Hindlimb muscle (tissue), 1 donor: ENCODE measurements around the gene GPR108. TPM values are rescaled to one million over a fixed set of nuclear protein-coding genes. Genes with fewer than 3 reads are reported as not detected.
"Not testable (repeated sequence)": the region's sequence is repeated elsewhere in the genome, so short reads cannot be mapped to it uniquely, and the experiment has no call there.

Source experiments
- DNase-seq: peaks from one replicate; pipeline ENCODE4 v3.0.0-alpha.2; 2013
- polyA plus RNA-seq: library from polyadenylated mRNA; unstranded; fragments of 120-200 nt; gene quantifications from one replicate; pipeline ENCODE4 v1.2.1, GENCODE V29; 2013; ENCODE audit not compliant: insufficient read length

The GPR108 gene
- polyA plus RNA-seq, 1 donor, result 33.7 TPM

- DNase-seq, result no peak
Measured at GRCh38 chr19:6760606-6761005, 23.2 kb upstream of the GPR108 start.

GRCh38 chr19:6754653-6755463 is 17.5 kb upstream of the GPR108 start:
- no peak for DNase-seq

DNA sequence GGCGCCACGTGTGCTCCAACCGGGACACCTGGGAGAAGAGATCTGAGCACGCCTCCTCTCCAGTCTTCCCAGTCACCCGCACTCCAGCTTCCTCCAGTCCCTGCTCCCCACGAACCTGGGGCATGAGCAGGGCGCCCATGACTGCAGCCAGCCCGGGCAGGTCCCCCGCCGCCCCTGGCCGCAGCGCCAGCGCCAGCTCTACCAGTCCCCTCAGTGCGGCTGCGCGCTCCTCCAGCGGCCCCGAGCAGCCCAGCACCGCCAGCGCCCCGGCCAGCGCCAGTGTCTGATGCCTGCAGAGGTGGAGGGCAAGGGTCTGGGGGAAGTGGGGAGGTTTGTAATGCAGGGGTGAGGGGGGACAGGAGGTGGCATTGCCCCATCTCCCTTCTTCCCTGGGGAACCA is 16.8 kb upstream of the GPR108 start:
- DNase-seq, result no peak

DNA sequence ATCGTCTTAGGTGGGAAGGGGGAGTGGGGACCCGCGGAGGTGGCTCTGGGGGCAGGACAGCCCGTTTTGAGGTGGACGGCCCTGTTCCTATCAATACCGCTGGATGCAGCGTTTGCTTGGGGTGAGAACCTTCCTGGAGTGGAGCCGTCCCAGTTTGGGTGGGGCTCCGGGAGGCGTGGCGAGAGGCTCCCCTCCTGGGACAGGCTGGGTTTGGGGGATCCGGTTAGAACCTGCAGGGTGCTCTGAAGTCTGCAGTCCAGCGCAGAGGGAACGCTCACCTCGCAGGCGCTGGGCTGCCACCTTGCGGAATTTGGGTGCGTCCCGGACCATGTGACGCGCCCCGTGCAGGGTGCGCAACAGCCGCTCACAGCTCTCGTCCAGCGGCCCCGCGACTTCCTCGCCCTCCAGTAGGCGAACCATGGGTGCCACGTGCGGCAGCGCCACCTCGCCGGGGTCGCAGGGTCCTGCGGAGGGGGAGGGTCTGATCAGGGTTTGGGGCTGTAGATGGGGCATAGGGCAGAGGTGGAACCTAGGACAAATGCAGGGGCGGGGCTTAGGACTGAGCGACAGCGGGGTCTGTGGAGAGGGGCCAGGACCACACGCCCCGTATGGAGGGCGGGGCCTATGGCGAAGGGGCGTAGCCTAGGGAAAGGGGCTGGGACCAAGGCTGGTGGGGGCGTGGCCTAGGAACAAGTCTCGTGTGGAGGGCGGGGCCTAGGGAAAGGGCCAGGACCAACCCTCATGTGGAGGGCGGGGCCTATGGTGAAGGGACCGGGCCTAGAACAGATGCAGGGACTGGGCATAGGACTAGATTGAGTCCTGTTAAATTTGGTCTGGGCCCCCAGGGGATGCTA is 16.0 kb upstream of the GPR108 start:
- no peak for DNase-seq

- no peak for DNase-seq
Measured at GRCh38 chr19:6752256-6753177, 15.1 kb upstream of the GPR108 start.

DNA sequence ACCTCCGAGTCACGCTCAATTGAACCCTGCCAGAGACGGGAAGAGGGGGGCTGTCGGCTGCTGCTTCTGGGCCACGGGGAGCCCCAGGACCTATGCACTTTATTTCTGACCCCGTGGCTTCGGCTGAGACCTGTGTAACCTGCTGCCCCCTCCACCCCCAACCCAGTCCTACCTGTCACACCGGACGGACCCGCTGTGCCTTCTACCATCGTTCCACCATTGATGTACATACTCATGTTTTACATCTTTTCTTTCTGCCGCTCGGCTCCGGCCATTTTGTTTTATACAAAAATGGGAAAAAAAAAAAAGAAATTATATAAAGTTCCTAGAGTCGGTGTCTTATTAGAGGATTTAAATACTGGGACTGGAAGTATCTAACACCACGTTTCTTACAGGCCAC is 13.8 kb upstream of the GPR108 start:
- no peak for DNase-seq

GRCh38 chr19:6750062-6750461 is 12.7 kb upstream of the GPR108 start:
- no peak for DNase-seq

DNA sequence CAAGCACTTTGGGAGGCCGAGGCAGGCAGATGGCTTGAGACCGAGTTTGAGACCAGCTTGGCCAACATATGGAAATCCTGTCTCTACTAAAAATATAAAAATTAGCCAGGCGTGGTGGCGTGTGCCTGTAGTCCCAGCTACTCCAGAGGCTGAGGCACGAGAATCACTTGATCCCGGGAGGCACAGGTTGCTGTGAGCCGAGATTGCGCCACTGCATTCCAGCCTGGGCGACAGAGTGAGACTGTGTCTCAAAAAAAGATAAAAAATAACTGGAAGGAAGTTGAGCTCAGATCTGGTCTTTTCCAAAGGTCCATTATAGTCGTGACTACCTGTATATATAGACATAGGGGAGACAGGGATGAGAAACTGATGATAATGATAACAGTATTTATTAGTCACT is 11.2 kb upstream of the GPR108 start:
- not testable (repeated sequence) for DNase-seq

DNA sequence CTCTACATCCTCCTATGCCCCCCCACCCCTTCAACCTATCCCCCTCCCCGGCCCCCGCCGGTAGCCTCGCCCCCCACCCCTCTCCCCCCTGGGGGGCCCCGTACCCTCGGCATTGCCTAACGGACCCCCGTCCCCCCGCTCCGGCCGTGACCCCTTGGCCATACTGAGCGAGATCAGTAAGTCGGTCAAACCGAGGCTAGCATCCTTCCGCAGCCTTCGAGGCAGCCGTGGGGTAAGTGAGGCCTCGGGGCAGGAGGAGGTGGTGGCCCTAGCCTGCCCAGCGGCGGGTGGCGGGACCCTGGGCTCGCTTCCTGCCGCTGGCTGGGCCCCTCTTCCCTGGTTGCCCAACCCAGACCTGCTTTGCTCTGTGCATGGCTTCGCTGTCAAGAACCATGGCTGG is 8.6 kb upstream of the GPR108 start:
- no peak for DNase-seq

DNA sequence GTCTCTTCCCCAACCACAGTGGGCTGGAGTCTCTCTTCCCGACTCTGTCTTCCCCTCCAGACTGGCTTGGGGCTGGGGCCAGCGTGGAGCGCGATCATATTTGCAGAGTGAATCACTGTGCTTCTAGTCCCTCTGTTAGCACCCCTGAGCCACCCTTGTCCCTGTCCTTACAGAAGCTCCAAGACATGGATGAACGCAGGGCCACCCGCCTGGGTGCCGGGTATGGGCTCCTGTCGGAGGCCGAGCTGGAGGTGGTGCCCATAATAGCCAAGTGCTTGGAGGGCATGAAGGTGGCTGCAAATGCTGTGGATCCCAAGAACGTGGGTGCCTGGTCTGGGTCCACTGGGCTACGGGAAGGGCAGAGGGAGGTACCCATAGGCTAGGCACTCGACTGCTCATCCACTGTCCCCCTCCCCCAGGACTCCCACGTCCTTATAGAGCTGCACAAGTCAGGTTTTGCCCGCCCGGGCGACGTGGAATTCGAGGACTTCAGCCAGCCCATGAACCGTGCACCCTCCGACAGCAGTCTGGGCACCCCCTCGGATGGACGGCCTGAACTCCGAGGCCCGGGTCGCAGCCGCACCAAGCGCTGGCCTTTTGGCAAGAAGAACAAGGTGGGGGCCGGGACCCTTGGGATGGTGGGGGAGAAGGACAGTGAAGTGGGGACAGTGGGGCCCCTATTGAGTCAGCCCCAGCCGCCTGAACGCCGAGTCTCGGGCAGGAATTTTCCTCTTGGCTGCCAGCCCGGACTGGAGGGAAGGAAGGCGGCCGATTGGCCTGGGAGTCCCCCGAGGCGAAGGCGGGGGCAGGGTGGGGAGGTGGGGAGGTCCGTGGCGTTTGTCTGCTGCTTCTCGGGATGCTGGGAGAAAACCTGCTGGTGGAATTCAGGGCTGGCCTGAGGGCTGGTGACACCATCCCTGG is 7.3 kb upstream of the GPR108 start:
- peak; percentile 92 for DNase-seq

GRCh38 chr19:6743714-6744380 is 6.5 kb upstream of the GPR108 start:
- no peak for DNase-seq

- DNase-seq, result no peak
Measured at GRCh38 chr19:6743066-6743465, 5.7 kb upstream of the GPR108 start.

- DNase-seq, result peak; percentile 82
Measured at GRCh38 chr19:6740589-6741343, 3.4 kb upstream of the GPR108 start.

GRCh38 chr19:6739883-6740588 is 2.7 kb upstream of the GPR108 start:
- DNase-seq, result peak; percentile 45

DNA sequence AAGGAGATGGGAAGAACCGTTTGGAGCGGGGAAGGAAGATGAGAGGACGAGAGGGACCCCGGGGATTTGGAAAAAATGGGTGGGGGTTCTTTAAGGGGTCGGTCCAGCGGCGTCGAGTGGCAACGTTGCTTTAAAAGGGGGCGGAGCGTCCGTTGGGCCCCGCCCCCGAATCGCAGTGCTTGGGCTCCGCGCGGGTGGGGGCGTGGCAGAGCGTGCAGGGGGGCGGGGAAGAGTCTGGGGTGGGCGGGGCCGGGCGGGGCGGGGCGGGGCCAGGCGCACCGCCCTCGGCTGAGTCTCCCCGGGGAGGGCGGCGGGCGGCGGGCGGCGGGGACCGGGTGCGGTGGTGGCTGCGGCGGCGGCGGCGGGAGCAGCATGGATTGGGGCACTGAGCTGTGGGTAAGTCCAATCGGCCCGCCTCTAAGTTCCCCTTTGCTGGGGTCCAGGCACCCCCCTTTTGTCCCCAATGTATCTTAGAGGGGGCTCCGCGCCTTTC is 2.1 kb upstream of the GPR108 start, which contains the start of gene TRIP10:
Gene TRIP10 (plus strand): TSS at position 291 of the 493 bp plus-strand sequence. CDS start 82 bp downstream, at position 373.
- DNase-seq, result peak; percentile 92

DNA sequence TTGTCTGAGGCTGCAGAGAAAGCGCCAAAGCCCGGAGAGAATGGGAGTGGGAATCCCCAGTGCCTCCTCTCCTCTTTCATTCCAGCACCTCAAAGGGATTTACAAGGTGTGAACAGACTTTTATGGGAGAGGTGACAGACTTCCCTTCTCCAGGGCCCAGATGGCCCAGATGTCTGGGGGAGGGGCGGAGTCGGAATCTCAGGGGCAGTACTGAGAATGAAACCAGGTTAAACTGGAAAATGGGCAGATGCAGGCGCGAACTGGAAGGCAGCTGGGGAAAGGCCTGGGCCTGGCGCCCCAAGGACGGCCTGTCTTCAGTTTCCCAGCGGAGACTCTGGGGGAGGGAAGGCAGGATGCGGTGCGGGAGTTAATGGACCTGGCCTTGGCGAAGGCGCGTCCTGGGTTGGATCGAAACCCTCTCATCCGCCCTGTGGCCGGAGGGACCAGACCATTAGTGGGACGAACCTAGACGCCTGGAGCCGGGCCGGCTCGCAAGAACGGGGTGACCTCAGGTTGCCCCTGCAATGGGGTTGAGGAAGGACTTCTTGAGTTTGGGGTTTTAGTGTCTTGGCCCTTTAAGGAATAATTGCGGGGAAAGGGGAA is 1.5 kb upstream of the GPR108 start:
- DNase-seq, result peak; percentile 68

- DNase-seq, result peak; percentile 75
Measured at GRCh38 chr19:6737873-6738786, 750 bp upstream of the GPR108 start.

GRCh38 chr19:6736917-6737283 is 480 bp downstream of the GPR108 start:
- DNase-seq, result no peak
